GM19193 (cell line): ENCODE measurements around the gene KMT2E.

Source experiments
- POLR2A ChIP-seq: IDR thresholded peaks from 4 replicates; pipeline ENCODE4 v1.6.1; 2011; ENCODE audit not compliant: insufficient read depth, insufficient read length; ENCODE audit errors: extremely low read depth

KMT2E gene

GRCh38 chr7:104980440-104980839, 33.6 kb upstream of the KMT2E start:
- no peak for TF ChIP-seq POLR2A

- TF ChIP-seq POLR2A = no peak
Observed at GRCh38 chr7:104980841-104981671, 32.9 kb upstream of the KMT2E start.

- TF ChIP-seq POLR2A = no peak
Observed at GRCh38 chr7:104981672-104982037, 32.4 kb upstream of the KMT2E start.

- no peak for TF ChIP-seq POLR2A
Observed at GRCh38 chr7:104982308-104983075, 31.5 kb upstream of the KMT2E start.

GRCh38 chr7:104983076-104983577, 30.9 kb upstream of the KMT2E start:
- no peak for TF ChIP-seq POLR2A

GRCh38 chr7:104983578-104984539, 30.1 kb upstream of the KMT2E start:
- peak; percentile 93 for TF ChIP-seq POLR2A

GRCh38 chr7:104984585-104985258, 29.3 kb upstream of the KMT2E start:
- TF ChIP-seq POLR2A = no peak

- no peak for TF ChIP-seq POLR2A
Observed at GRCh38 chr7:104985259-104985617, 28.8 kb upstream of the KMT2E start.

- no peak for TF ChIP-seq POLR2A
Observed at GRCh38 chr7:104986628-104987259, 27.3 kb upstream of the KMT2E start.

- no peak for TF ChIP-seq POLR2A
Observed at GRCh38 chr7:104990983-104991382, 23.0 kb upstream of the KMT2E start.

- no peak for TF ChIP-seq POLR2A
Observed at GRCh38 chr7:104992306-104992705, 21.7 kb upstream of the KMT2E start.

- no peak for TF ChIP-seq POLR2A
Observed at GRCh38 chr7:104993217-104993862, 20.7 kb upstream of the KMT2E start.

GRCh38 chr7:104998040-104998752, 15.8 kb upstream of the KMT2E start:
- no peak for TF ChIP-seq POLR2A
